ENCODE results near the gene ASB18. TPM values are rescaled to one million over a fixed set of nuclear protein-coding genes. Genes with fewer than 3 reads are reported as not detected.

The ASB18 gene
- total RNA-seq, 1 experiment from 2014 or later = not detected

DNA sequence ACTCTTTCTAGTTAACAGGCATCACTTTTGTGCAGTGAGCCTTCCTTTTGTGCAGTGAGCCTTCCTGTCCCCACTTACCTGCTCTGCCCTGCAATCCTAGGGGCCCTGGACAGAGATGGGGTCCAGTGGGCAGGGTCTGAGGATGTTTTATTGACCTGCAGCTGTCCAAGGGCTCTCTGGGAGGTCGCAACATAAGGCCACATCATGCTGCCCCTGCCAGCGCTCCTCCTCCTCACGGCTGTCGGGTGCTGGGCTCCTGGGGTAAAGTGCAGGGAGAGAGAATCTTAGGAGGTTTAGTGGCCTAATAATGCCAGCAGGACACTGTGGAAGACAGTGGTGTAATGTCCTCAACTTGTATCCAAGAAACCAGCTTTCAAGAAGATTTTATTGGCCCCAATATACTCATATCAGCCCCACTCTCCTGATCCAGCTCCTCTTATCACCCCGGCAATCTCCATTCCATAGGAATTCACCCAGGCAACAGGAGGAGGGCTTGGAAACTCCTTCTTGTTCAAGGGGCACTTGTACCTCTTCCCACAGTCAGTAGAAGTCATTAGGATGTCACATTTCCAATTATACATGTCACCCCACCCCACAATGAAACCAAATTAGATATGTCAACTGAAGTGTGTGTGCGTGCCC, 41.9 kb upstream of the ASB18 start:
- CTCF ChIA-PET = no interaction called here
- H3K27ac Mint-ChIP-seq (ENCODE audit: unreplicated experiment) = no peak overlapping the region
- H3K36me3 Mint-ChIP-seq (ENCODE audit: insufficient read depth, unreplicated experiment) = no peaks in the 10 kb centered on the region
- intact Hi-C loops (cut with micrococcal nuclease; ENCODE audit: unreplicated experiment) = no loop called here
- POLR2A ChIA-PET = no interaction called here
- no peaks in the 10 kb centered on the region for H3K9me3 Mint-ChIP-seq (ENCODE audit: unreplicated experiment)
- TF ChIP-seq, protein P1, sequence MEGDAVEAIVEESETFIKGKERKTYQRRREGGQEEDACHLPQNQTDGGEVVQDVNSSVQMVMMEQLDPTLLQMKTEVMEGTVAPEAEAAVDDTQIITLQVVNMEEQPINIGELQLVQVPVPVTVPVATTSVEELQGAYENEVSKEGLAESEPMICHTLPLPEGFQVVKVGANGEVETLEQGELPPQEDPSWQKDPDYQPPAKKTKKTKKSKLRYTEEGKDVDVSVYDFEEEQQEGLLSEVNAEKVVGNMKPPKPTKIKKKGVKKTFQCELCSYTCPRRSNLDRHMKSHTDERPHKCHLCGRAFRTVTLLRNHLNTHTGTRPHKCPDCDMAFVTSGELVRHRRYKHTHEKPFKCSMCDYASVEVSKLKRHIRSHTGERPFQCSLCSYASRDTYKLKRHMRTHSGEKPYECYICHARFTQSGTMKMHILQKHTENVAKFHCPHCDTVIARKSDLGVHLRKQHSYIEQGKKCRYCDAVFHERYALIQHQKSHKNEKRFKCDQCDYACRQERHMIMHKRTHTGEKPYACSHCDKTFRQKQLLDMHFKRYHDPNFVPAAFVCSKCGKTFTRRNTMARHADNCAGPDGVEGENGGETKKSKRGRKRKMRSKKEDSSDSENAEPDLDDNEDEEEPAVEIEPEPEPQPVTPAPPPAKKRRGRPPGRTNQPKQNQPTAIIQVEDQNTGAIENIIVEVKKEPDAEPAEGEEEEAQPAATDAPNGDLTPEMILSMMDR (IDR thresholded peaks at IDR 0.05; ENCODE audit: insufficient read depth in 1 of 2, low read depth in 1 of 2, low read length in 1 of 2, severe bottlenecking in 1 of 2, unreplicated experiment in 1 of 2) = no peak
- DNase-seq = no peak
- peaks cover 3% of the 10 kb centered on the region for H3K27me3 Mint-ChIP-seq (ENCODE audit: insufficient read depth, unreplicated experiment)
- H3K4me1 Mint-ChIP-seq (ENCODE audit: low read depth, unreplicated experiment) = no peaks in the 10 kb centered on the region
- H3K4me3 ChIP-seq (ENCODE audit: low read depth, low read length) = no peak overlapping the region
- no peaks in the 10 kb centered on the region for H3K36me3 ChIP-seq (ENCODE audit: control insufficient read depth, insufficient read depth, low read length)
- no TSS peak for BruUV-seq (replicated peaks)
- no peaks in the 10 kb centered on the region for H3K27me3 ChIP-seq (replicated peaks; ENCODE audit: control insufficient read depth, insufficient read depth, low read length)
- H3K4me3 Mint-ChIP-seq (ENCODE audit: unreplicated experiment) = no peak overlapping the region
- H3K4me1 ChIP-seq = no peaks in the 10 kb centered on the region
- no peaks in the 10 kb centered on the region for H3K9me3 ChIP-seq

DNA sequence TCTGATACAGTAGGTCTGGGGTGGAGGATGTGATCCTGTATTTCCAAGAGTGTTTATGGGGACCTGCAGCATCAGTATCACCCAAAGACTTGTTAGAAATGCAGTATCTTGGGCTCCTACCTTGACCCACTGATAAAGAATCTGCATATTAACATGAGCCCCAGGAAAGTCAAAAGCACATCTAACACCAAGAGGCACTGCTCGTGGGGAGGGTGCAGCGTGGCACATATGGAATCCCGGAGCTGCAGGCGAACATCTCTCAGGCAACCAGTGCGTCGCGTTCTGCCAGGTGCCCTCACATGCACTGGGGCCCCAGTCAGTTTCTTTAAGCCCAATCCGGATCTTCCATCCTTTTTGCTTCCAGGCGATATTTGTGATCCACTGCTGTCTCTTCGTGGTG, 41.3 kb upstream of the ASB18 start:
- CTCF ChIA-PET = no interaction called here
- Histone ChIP-seq H3K4me3 (ENCODE audit: low read depth, low read length) (no peak overlapping the region), H3K9me3 (no peaks in the 10 kb centered on the region), H3K4me1 (no peaks in the 10 kb centered on the region), H3K36me3 (ENCODE audit: control insufficient read depth, insufficient read depth, low read length) (no peaks in the 10 kb centered on the region), H3K27me3 (replicated peaks; ENCODE audit: control insufficient read depth, insufficient read depth, low read length) (no peaks in the 10 kb centered on the region)
- intact Hi-C loops (cut with micrococcal nuclease; ENCODE audit: unreplicated experiment) = no loop called here
- BruUV-seq (replicated peaks) = no TSS peak
- H3K9me3 Mint-ChIP-seq (ENCODE audit: unreplicated experiment) = no peaks in the 10 kb centered on the region
- no peaks in the 10 kb centered on the region for H3K4me1 Mint-ChIP-seq (ENCODE audit: low read depth, unreplicated experiment)
- DNase-seq = no peak
- no peak overlapping the region for H3K27ac Mint-ChIP-seq (ENCODE audit: unreplicated experiment)
- POLR2A ChIA-PET = no interaction called here
- peaks cover 3% of the 10 kb centered on the region for H3K27me3 Mint-ChIP-seq (ENCODE audit: insufficient read depth, unreplicated experiment)
- no peak overlapping the region for H3K4me3 Mint-ChIP-seq (ENCODE audit: unreplicated experiment)
- H3K36me3 Mint-ChIP-seq (ENCODE audit: insufficient read depth, unreplicated experiment) = no peaks in the 10 kb centered on the region
- TF ChIP-seq, protein P1 (IDR thresholded peaks at IDR 0.05; ENCODE audit: insufficient read depth in 1 of 2, low read depth in 1 of 2, low read length in 1 of 2, severe bottlenecking in 1 of 2, unreplicated experiment in 1 of 2) = no peak

DNA sequence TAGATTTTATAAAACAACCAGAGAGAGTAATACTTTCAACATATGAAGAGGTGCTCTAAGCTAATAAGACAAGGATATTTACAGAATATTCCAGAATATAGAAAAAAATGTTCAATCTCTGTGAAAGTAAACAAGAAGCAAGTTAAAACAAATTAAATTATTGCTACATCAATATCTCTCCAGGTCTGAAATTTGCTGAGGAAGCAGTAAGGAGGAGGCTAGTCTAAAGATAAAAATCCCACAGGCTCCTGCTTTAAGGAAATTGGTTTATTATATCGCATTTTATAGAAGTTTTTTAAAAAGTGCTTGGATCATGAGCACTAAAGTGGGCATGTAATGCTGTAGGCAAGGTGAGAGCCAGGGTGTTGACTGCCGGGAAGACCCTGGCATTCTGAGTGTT, 39.7 kb upstream of the ASB18 start:
- no peaks in the 10 kb centered on the region for H3K36me3 Mint-ChIP-seq (ENCODE audit: insufficient read depth, unreplicated experiment)
- no peaks in the 10 kb centered on the region for H3K9me3 Mint-ChIP-seq (ENCODE audit: unreplicated experiment)
- TF ChIP-seq, protein P1 (IDR thresholded peaks at IDR 0.05; ENCODE audit: insufficient read depth in 1 of 2, low read depth in 1 of 2, low read length in 1 of 2, severe bottlenecking in 1 of 2, unreplicated experiment in 1 of 2) = no peak
- BruUV-seq (replicated peaks) = no TSS peak
- H3K4me3 Mint-ChIP-seq (ENCODE audit: unreplicated experiment) = no peak overlapping the region
- Histone ChIP-seq H3K36me3 (ENCODE audit: control insufficient read depth, insufficient read depth, low read length) (no peaks in the 10 kb centered on the region), H3K4me3 (ENCODE audit: low read depth, low read length) (no peak overlapping the region), H3K9me3 (no peaks in the 10 kb centered on the region), H3K27me3 (replicated peaks; ENCODE audit: control insufficient read depth, insufficient read depth, low read length) (no peaks in the 10 kb centered on the region), H3K4me1 (no peaks in the 10 kb centered on the region)
- ChIA-PET CTCF (no interaction called here), POLR2A (no interaction called here)
- no peak for DNase-seq
- intact Hi-C loops (cut with micrococcal nuclease; ENCODE audit: unreplicated experiment) = no loop called here
- no peak overlapping the region for H3K27ac Mint-ChIP-seq (ENCODE audit: unreplicated experiment)
- no peaks in the 10 kb centered on the region for H3K4me1 Mint-ChIP-seq (ENCODE audit: low read depth, unreplicated experiment)
- H3K27me3 Mint-ChIP-seq (ENCODE audit: insufficient read depth, unreplicated experiment) = peaks cover 3% of the 10 kb centered on the region
